HG03175 (cell line): ENCODE measurements around the gene PMFBP1.
"Not testable (repeated sequence)": the region's sequence is repeated elsewhere in the genome, so short reads cannot be mapped to it uniquely, and the experiment has no call there.

Experiments used
- ATAC-seq: cut with Tn5 transposase; IDR thresholded peaks from one replicate; pipeline ENCODE4 v1.9.1; 2021; ENCODE audit warnings: mild to moderate bottlenecking, moderate library complexity; ENCODE audit not compliant: unreplicated experiment

Gene PMFBP1

DNA sequence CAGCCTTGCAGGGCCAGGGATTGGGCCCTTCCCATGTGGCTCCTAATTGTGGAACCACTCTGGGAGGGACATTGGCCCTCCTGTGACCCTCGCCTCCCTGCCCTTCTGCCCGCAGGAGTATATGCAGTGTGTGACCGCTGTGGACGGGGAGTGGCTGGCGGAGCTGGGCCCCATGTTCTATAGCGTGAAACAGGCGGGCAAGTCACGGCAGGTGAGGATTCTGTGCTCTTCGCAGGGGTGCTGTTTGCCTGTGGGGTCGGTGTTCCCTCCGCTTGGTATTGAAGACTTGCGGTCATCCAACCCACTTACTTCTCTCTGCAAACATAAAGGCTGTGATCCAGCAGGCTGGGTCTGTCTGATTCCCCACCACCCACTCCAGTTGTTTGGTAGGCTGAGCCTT is 62.7 kb downstream of the PMFBP1 start:
- no peak for ATAC-seq

GRCh38 chr16:72108353-72109102 is 63.4 kb downstream of the PMFBP1 start:
- no peak for ATAC-seq

DNA sequence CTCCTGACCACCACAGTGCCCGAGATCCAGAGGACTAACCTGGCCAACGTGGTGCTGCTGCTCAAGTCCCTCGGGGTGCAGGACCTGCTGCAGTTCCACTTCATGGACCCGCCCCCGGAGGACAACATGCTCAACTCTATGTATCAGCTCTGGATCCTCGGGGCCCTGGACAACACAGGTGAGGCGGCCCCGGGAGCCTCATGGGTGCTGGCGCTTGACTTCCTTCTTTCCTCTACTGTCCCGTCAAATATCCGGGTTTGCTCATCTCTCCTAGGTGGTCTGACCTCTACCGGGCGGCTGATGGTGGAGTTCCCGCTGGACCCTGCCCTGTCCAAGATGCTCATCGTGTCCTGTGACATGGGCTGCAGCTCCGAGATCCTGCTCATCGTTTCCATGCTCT is 64.6 kb downstream of the PMFBP1 start:
- no peak for ATAC-seq

DNA sequence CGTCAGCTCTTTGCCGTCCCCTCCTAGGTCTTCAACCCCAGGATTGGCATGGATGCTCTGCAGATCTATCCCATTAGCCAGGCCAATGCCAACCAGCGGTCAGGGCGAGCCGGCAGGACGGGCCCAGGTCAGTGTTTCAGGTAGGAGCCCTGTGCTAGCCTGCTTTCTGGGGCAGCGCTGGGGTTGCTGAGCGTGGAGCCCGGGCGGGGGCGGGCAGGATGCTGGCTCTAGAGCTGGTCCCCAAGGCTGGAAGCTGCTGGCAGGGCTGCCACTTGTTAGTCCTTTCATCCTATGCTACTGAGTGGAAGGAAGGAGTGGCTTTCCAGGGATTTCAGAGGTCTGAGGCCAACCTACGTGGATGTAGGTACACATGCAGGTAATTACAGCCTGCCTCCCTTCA is 66.0 kb downstream of the PMFBP1 start:
- ATAC-seq = no peak

DNA sequence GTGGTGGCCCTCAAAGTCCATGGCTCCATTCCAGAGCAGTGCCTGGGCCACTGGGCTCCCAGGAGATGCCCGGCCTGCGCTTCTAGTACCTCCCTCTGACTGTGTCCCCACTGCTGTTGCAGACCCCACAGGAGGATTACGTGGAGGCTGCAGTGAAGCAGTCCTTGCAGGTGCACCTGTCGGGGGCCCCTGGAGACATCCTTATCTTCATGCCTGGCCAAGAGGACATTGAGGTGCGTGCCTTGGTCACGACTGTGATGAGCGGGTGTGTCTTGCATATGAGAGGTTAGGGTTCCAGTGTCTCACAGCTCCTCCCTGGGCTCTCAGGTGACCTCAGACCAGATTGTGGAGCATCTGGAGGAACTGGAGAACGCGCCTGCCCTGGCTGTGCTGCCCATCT is 67.0 kb downstream of the PMFBP1 start:
- ATAC-seq = no peak

DNA sequence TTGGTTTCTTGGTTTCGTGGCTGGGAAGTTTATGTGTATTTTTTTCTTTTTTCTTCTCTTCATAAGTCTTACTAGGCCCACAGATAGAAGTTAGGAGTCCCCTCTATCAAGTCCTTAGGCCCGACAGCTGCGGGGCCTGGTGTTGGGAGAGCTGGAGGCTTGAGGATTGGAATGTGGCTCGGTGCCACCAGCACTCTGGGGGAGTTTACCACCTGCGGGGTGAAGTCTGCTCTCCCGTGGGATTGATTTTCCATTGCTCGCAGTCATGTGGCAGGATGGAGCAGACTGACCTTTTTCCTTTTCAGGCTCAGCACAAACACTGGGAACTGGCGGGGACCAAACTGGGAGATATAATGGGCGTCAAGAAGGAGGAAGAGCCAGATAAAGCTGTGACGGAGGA is 70.8 kb downstream of the PMFBP1 start:
- no peak for ATAC-seq

GRCh38 chr16:72099377-72099818 is 72.6 kb downstream of the PMFBP1 start:
- ATAC-seq = peak; percentile 86

DNA sequence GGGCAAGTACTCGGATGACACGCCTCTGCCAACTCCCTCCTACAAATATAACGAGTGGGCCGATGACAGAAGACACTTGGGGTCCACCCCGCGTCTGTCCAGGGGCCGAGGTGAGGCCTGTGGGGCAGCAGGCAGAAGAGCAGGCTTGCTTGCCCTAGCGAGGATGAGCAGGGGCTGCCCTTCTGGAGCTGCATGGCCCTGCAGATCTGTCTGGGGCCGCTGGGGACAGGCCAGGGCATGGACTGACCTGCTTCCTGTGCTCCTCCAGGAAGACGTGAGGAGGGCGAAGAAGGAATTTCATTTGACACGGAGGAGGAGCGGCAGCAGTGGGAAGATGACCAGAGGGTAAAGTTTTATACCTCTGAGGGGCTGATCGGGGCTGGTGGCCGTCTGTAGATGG is 73.0 kb downstream of the PMFBP1 start:
- ATAC-seq = peak; percentile 7

DNA sequence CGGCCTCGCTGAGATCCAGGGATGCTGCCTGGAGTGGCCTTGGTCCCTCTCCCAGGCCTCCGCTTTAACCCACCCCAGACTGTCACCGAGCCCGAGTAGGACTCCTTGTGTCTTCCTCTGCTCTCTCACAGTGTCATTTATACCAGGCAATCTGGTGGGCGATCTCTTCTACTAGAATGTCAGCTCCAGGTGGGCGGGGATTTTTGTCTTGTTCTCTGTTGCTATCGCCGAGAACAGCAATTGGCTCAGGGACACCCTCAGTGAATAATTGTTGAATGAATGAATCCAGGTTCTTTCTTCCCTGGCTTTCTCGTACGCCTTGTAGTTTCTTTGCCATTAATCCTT is 77.7 kb downstream of the PMFBP1 start:
- no peak for ATAC-seq

- ATAC-seq = peak; percentile 98
Observed at GRCh38 chr16:72093448-72094265, 78.3 kb downstream of the PMFBP1 start, which contains the start of the genes DHX38 and TXNL4B. Gene DHX38, plus strand, starts transcription at chr16:72093847. Its CDS starts 2,311 bp downstream, at chr16:72096158. Gene TXNL4B, minus strand, starts transcription at chr16:72093620. Its CDS starts 2,871 bp downstream, at chr16:72090749.

DNA sequence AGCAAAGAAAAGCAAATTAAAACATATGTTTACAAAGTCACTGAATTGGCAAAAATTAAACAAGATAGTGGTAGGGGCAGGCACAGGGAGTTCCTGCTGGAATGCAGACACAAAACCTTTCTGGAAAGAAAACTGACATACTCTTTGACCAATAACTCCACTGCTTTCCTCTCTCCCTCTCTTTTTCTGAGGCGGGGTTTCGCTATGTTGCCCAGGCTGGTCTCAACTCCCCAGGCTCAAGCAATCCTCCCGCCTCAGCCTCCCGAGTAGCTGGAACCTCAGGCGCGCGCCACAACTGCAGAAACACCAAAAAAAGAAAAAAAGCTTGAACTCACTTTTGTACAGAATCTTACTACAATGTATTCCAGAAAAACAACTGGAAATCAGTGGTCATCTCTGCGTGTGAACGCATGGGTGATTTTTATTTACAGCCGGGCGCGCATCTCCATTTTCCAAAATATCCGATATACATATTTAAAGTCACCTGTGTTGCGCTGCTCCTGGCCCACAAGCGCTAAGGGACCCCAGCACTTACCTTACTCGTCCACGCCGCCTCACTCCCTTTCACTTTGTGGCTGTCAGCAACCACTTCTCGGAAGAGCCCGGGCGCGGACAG is 79.0 kb downstream of the PMFBP1 start:
- ATAC-seq = no peak

- no peak for ATAC-seq
Observed at GRCh38 chr16:72091217-72091616, 80.7 kb downstream of the PMFBP1 start.

DNA sequence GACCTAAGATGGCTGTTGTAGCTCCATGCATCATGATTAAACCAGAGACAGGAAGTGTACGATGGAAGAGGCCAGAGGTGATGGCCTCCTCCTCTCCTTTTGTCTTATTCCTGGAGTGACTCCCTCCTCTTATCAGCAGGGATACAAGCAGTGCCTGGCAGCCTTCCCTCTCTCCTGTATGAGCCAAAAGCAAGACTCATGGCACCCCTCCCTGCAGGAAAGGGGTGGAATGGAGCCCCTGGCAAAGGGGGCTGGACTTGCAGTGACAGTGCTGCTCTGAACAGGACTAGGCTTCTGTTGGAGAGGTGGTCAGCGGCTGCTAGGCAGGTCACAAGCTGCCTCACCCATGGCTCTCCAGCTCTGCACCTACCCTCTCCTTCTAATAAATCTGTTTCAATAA is 87.0 kb downstream of the PMFBP1 start:
- ATAC-seq = no peak

DNA sequence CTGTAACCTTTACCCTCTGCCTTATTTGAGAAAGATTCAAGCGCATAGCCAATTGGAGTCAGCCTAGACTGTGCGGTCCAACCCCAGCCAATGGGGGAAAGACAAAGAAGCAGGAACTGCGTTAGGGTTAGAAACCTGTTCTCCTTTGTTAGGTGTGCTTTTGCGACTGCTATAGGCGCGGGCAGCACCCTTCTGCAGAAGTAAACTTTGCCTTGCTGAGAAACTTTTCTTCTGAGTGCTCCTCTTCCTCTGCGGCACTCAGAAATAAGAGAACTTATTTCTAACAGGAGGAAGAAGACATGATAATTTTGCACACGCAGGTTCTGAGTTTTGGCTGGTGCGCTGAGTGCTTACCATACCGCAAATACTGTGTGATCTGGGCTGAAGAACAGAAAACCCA is 87.5 kb downstream of the PMFBP1 start:
- ATAC-seq = no peak

DNA sequence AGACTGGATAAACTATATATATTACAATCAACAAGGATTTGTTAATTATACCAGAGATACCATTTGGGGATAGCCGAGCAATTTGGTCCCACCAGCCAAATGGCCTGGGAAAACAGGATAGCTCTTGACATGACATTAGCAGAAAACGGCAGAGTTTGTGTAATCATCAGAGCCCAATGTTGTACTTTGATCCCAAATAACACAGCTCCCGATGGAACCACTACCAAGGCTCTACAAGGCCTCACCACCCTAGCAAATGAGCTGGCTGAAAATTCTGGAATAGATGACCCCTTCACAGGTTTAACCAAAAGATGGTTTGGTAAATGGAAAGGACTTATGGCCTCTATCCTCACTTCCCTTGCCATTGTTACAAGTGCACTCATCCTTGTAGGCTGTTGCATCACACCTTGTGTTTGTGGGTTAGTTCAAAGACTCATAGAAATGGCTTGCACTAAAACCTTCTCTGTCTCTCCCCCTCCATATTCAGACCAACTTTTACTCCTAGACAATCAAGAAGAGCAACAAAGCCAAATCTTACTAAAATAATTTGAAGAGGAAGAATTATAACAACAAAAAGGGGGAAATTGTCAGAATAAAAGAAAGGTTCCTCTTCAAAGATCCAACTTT is 88.1 kb downstream of the PMFBP1 start:
- ATAC-seq = no peak

GRCh38 chr16:72076991-72077706 is 94.8 kb downstream of the PMFBP1 start:
- not testable (repeated sequence) for ATAC-seq

GRCh38 chr16:72075067-72075466 is 96.9 kb downstream of the PMFBP1 start:
- not testable (repeated sequence) for ATAC-seq

DNA sequence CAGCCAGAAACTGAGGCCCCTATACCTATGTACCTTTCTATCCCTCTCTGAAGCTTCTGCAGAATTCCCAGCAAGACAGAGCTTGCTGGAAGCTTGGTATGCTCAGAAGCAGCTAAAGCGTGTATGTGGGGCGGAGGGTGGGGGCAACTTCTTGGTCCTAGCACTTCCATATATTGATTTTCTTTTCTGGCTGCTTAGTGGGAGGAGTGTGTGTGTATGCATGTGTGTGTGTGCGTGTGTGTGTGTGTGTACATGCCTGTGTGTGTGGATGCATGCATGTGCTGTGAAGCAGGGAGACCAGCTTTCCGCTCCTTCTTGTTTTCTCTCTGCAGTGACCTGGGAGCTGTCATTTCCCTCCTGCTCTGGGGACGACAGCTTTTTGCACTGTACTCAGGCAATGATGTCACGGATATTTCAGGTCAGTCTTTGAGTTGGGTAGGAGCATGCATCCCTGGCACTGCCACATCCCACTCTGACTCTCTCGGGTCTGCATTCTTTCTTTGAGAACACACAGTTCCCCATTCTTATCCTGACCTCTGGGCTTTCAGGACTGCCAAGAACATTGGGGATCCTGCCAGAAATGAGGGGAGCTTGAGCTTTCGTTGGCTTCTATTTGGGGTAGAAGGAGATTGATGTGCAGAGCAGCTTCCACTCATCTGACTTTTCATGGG is 98.3 kb downstream of the PMFBP1 start:
- ATAC-seq = no peak

DNA sequence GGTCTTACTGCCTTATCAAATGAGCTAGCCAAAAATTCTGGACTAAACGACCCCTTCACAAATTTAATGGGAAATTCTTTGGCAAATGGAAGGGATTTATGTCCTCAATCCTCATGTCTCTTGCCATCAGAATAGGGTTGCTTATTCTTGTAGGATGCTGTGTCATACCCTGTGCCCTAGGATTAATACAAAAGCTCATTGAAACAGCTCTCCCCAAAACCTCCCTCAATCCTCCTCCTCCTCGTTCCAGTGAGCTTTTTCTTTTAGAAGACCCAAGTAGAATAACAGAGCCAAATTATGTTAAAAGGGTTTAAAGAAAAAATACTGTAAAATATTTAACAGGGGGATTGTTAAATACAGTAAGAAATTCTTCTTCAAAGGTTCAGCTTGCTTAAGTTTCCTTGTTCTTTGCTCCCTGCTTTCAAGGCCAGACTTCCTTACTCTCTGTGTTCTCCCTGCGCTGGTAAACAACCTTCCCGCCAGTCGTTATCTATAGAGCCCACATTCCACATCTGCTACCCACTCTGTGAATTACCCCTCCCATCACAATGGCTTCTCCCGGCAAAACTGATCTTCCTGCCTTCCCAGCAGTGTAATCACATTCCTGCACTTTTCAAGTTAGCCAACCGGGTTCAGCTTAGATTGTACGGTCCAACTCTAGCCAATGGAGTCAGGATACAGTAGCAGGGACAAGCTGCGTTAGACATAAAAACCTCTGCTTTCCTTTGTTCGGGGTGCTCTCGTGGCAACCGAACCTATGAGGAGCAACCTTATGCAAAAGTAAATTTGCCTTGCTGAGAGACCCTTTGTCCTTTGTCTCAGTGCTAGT is 99.2 kb downstream of the PMFBP1 start:
- ATAC-seq = no peak
